ENCODE data around the gene RTN4RL1. TPM values are rescaled to one million over a fixed set of nuclear protein-coding genes. Genes with fewer than 3 reads are reported as not detected.

RTN4RL1 gene
- total RNA-seq, 1 experiment from 2014 or later = 0.22 TPM

DNA sequence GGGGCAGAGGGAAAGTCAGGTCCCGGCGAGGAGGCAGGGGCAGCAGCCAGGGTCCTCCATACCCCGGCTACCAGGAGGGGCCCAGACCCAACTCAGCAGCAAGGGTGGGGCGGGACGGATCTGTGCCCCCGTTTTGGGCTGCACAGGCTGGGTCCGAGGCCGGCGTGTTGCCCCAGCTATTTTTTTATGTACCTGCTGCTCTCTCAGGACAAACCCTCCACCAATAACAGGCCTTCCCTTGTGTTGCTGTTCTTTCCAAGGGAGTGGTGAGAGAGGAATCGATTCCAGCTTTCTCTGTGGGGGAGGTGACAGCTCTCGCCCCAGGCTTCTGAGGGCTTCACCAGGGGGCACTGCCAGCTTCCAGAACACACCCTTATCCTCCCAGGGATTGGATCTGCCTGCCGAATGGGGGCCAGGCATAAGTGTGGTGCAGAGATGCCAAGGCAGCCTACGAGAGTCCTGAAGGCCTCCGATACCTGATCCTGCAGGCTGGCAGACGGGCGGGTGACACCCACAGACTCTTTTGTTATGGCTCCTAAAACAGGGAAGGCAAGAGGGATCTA lies 22.3 kb downstream of the RTN4RL1 start:
- Mint-ChIP-seq H3K4me1 (peaks cover 13 to 24% of the 10 kb centered on the region in 2 experiments), H3K9me3 (no peaks in the 10 kb centered on the region; a peak in 1 of 5 replicates), H3K27me3 (ENCODE audit: low read depth) (peaks cover 29% of the 10 kb centered on the region), H3K27ac (no peak overlapping the region; a peak in 1 of 7 replicates), H3K4me3 (no peak overlapping the region), H3K36me3 (ENCODE audit: insufficient read depth in 1 of 3, low read depth in 3 of 3) (no peaks in the 10 kb centered on the region)
- Histone ChIP-seq H2BK15ac (ENCODE audit: low read depth, low read length) (no peak overlapping the region), H4K91ac (ENCODE audit: insufficient read length, low read depth, low read length) (no peak overlapping the region), H3K79me2 (ENCODE audit: insufficient read depth, low read length) (no peaks in the 10 kb centered on the region), H3K79me1 (ENCODE audit: insufficient read depth, low read depth, low read length, poor library complexity, severe bottlenecking) (no peaks in the 10 kb centered on the region), H3K9ac (ENCODE audit: extremely low read depth, insufficient read length, low read length) (no peak overlapping the region), H3K23me2 (ENCODE audit: insufficient read length, low read depth, low read length, poor library complexity, severe bottlenecking) (no peaks in the 10 kb centered on the region), H3K4ac (ENCODE audit: low read depth, low read length) (no peak overlapping the region), H3K4me1 (ENCODE audit: insufficient read depth, low read length) (no peaks in the 10 kb centered on the region; the same call in 1 of the 2 replicates), H2AFZ (ENCODE audit: low read length) (no peak overlapping the region), H3K27ac (ENCODE audit: insufficient read length, low read depth, low read length) (no peak overlapping the region), H3K14ac (ENCODE audit: insufficient read depth, low read length) (no peak overlapping the region; the same call in 1 of the 2 replicates), H3K18ac (ENCODE audit: insufficient read length, low read depth, low read length) (no peak overlapping the region), H4K5ac (ENCODE audit: insufficient read length, low read depth, low read length) (no peak overlapping the region), H3K56ac (ENCODE audit: insufficient read length, low read depth, low read length) (no peak overlapping the region), H2BK20ac (ENCODE audit: low read depth, low read length, poor library complexity, severe bottlenecking) (no peak overlapping the region), H3K23ac (ENCODE audit: insufficient read length, low read depth, low read length) (no peak overlapping the region), H2BK12ac (ENCODE audit: insufficient read length, low read depth, low read length) (no peak overlapping the region), H4K8ac (replicated peaks; ENCODE audit: insufficient read length, low read depth, low read length) (no peak overlapping the region), H3K27me3 (ENCODE audit: insufficient read depth, low read length) (peaks cover 5% of the 10 kb centered on the region; the same call in 1 of the 2 replicates), H3K9me3 (ENCODE audit: control insufficient read depth, low read depth, low read length) (no peaks in the 10 kb centered on the region), H3T11ph (ENCODE audit: low read length) (no peak overlapping the region), H2BK5ac (ENCODE audit: insufficient read length, low read length) (no peak overlapping the region), H4K20me1 (ENCODE audit: control insufficient read depth, insufficient read depth, insufficient read length) (no peaks in the 10 kb centered on the region), H2BK120ac (ENCODE audit: low read depth, low read length, poor library complexity, severe bottlenecking) (no peak overlapping the region), H3K4me2 (ENCODE audit: insufficient read depth, insufficient read length, low read length) (no peak overlapping the region), H2AK5ac (ENCODE audit: insufficient read length, low read length) (no peak overlapping the region)
- TF ChIP-seq, protein P1, sequence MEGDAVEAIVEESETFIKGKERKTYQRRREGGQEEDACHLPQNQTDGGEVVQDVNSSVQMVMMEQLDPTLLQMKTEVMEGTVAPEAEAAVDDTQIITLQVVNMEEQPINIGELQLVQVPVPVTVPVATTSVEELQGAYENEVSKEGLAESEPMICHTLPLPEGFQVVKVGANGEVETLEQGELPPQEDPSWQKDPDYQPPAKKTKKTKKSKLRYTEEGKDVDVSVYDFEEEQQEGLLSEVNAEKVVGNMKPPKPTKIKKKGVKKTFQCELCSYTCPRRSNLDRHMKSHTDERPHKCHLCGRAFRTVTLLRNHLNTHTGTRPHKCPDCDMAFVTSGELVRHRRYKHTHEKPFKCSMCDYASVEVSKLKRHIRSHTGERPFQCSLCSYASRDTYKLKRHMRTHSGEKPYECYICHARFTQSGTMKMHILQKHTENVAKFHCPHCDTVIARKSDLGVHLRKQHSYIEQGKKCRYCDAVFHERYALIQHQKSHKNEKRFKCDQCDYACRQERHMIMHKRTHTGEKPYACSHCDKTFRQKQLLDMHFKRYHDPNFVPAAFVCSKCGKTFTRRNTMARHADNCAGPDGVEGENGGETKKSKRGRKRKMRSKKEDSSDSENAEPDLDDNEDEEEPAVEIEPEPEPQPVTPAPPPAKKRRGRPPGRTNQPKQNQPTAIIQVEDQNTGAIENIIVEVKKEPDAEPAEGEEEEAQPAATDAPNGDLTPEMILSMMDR (conservative IDR thresholded peaks at IDR 0.05) = no peak
- no peak for DNase-seq
- WGBS (ENCODE audit: extremely low coverage, insufficient read length, low lambda C conversion rate) = no CpG with 5 or more reads among the region's 16 CpGs

All from H9 (cell line).